ENCODE data around the gene PRMT9.

The PRMT9 gene

GRCh38 chr4:147683717-147684700 lies at the start of gene PRMT9:
Gene PRMT9 (minus strand): TSS chr4:147684163. CDS start chr4:147683987, 176 bp downstream.
- DNase-seq: peak; percentile 86

GRCh38 chr4:147732518-147733235 lies 48.7 kb upstream of the PRMT9 start:
- no peak for DNase-seq

- peak; percentile 65 for DNase-seq
These were observed 47.9 kb upstream of the PRMT9 start, which contains the start of gene ARHGAP10 for GRCh38 chr4:147731580-147732517. Gene ARHGAP10 (plus strand): TSS chr4:147732088. CDS start chr4:147732302, 214 bp downstream.

GRCh38 chr4:147730333-147730732 lies 46.4 kb upstream of the PRMT9 start:
- no peak for DNase-seq

GRCh38 chr4:147727476-147728028 lies 43.6 kb upstream of the PRMT9 start:
- no peak for DNase-seq

GRCh38 chr4:147725673-147726072 lies 41.7 kb upstream of the PRMT9 start:
- no peak for DNase-seq

- DNase-seq: no peak
These were observed 40.7 kb upstream of the PRMT9 start for GRCh38 chr4:147724468-147725201.

GRCh38 chr4:147723326-147723725 lies 39.4 kb upstream of the PRMT9 start:
- DNase-seq: no peak

- DNase-seq: no peak
These were observed 33.9 kb upstream of the PRMT9 start for GRCh38 chr4:147717878-147718277.

- DNase-seq: no peak
These were observed 30.8 kb upstream of the PRMT9 start for GRCh38 chr4:147714575-147715401.

GRCh38 chr4:147709999-147710398 lies 26.0 kb upstream of the PRMT9 start:
- no peak for DNase-seq

- DNase-seq: peak; percentile 73
These were observed 24.1 kb upstream of the PRMT9 start for GRCh38 chr4:147707892-147708672.

- no peak for DNase-seq
These were observed 20.9 kb upstream of the PRMT9 start for GRCh38 chr4:147704846-147705245.

GRCh38 chr4:147696866-147697265 lies 12.9 kb upstream of the PRMT9 start:
- no peak for DNase-seq

GRCh38 chr4:147693218-147693617 lies 9.3 kb upstream of the PRMT9 start:
- no peak for DNase-seq

- no peak for DNase-seq
These were observed 7.9 kb upstream of the PRMT9 start for GRCh38 chr4:147691820-147692219.

- no peak for DNase-seq
These were observed 5.1 kb upstream of the PRMT9 start for GRCh38 chr4:147689067-147689466.

GRCh38 chr4:147683188-147683591 lies 773 bp downstream of the PRMT9 start:
- peak; percentile 23 for DNase-seq

- no peak for DNase-seq
These were observed 1.2 kb downstream of the PRMT9 start for GRCh38 chr4:147682755-147683154.

Measured in CD4-positive, alpha-beta T cell treated with Interleukin-10 for 1 hour (primary cell).